LHCN-M2 (cell line): Measurements from ENCODE around the gene POLR2B. TPM values are rescaled to one million over a fixed set of nuclear protein-coding genes. Genes with fewer than 3 reads are reported as not detected.
"Not testable (repeated sequence)": the region's sequence is repeated elsewhere in the genome, so short reads cannot be mapped to it uniquely, and the experiment has no call there.

ENCODE experiments used
- DNase-seq: peaks from one replicate; pipeline ENCODE4 v3.0.0-alpha.2; 2012; ENCODE audit warnings: low read depth
- total RNA-seq: library from RNA; depleted of rRNA; stranded (reverse); fragments of >200 nt; gene quantifications from 2 replicates; pipeline ENCODE4 v1.2.3, GENCODE V29; 2014

Gene POLR2B
- total RNA-seq, 1 experiment from 2014 or later: 139 TPM

DNA sequence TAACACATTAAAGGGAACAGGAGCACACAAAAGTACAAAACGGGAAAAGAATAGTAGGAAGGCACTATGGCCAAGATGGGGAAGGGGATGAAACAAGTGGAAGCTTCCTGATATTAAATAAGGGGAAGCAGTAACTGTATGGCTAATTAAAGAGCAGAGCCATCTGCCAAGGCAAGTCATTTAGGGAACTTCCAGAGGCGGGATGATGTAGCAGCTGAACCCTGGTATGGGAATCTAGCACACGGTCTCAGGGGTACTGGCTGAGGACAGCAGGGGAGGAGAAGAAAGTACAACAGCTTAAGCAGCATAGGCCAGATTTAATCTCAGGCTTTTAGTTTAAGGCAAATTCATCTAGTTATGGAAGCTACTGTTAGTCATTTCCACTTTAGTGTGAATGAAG, 72.4 kb downstream of the POLR2B start:
- DNase-seq: no peak

DNA sequence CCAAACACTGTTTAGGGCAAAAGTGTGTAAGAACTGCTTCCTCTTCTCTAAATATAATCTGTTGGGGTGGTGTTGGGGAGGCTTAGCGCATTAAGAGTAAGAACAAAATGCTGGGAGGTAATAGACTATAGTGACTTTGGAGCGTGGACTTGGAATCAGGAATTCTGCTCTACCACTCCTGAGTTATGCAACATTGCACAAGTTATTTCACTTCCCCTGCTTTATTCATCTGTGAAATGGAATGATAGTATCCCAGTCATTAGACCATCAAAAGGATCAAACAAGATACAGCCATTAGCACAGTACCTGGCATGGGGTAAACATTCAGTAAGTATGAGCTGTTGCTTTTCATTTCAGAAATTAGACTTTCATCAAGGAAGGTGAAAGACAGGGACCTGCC, 72.8 kb downstream of the POLR2B start:
- DNase-seq: no peak

DNA sequence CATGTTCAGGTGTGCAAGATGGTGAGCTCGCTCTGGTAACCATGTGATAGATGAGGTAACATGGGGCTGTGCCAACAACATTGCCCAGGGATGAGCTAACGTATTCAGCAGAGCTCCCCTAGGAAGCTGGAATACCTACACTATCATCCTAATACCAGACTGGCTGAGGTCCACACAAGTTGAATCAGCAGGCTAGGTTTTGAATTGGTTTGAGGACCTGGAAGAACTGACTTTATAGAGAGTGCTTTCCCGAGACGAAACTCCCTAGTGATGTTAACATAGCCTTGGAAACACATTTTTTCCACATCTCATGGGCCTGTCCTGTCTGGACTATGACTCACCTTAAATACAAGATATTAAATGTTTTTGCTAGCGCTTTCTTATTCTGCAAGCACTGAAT, 74.8 kb downstream of the POLR2B start:
- no peak for DNase-seq

DNA sequence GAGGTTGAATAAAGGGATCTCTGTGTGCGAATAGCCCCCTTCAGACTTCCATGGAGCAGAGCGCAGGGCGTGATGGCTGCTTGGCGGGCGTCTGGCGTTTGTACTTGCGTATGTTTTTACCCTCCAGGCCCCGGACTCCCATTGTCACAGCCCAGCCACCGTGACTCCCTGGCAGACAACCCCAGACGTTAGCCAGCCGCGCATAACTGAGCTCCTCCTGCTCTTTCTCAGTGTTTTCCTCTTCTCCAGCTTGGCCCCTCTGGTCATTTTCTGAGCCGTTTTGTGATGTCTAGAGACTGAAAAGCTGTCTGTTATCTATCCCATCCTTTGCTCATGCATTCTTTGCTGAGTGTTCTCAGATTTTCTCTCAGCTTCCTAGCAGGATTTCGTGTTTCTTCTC, 77.2 kb downstream of the POLR2B start:
- no peak for DNase-seq

DNA sequence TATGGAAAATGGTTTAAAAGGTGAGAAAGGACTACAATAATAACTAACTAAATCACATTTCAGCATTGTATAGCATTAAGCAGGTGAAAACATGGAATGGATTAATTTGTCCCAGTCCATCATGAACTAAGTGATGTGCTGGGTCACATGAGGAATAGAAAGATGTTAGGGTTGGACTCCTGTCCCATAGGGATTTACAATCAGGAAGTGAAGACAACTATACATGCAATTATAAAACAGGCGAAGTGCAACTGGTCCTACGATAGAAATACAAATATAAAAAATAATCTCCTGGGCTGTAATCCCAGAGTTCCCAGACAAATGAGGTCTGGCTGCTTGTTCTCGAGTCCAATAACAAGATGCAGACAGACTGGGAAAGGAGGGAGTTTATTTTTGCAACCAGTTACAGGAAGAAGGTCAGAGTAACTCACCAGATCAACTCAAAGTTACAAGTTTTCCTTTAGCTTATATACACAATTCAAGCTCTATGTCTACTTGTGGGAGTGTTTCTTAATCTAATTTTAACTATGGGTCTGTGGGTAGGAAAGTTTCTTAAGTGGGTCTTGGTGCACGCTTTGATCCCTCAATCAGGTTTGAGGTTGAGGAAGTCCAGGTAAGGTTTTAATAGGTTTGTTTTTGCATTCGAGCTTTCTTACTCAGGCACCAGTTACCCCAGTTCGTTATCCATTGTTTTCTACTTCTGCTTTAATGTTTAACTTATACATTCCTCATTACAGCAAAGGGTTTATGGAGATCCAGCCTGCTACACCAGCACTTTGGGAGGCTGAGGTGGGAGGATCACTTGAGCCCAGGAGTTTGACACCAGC, 81.4 kb downstream of the POLR2B start:
- DNase-seq: no peak

DNA sequence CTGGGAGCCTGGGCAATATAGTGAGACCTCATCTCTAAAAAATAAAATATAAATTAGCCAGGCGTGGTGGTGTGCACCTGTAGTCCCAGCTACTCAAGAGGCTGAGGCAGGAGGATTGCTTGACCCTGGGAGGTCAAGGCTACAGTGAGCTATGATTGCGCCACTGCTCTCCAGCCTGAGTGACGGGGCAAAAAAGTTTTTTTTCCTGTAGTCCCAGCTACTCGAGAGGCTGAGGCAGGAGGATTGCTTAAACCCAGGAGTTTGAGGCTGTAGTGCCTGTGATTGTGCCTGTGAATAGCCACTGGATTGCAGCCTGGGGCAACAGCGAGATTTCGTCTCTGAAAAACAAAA, 82.0 kb downstream of the POLR2B start:
- DNase-seq: not testable (repeated sequence)

DNA sequence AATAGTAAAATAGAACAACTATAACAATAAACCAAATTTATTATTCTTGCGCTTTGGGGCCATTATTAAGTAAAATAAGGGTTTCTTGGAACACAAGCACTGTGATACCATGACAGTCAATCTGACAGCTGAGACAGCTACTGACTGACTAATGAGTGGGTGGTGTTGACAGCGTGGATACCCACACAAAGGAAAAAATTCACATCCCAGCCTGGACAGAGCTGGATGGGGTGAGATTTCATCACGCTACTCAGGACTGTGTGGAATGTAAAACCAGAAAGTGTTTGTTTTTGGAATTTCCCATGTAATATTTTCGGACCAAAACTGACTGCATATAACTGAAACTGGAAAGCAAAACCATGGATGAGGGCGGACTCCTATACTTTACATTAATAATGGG, 82.7 kb downstream of the POLR2B start:
- peak; percentile 68 for DNase-seq

DNA sequence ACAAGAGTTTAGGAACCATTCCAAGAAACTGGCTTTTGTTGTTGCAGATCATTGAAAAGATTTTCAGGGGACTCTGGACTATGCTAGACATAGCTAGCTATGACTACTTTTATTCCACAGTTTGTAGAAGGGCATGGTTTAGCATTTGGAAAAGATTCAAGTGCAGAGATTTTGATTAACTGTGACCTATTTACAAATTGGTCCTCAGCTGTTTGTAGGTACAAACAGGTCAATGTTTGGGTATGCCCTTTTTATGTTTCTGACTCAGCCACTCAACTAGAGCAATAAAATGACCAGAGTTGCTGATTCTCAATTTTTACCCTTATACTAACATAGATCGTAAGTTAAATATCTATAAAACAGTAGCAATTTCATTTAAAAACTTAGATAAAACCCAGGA, 84.8 kb downstream of the POLR2B start:
- no peak for DNase-seq

DNA sequence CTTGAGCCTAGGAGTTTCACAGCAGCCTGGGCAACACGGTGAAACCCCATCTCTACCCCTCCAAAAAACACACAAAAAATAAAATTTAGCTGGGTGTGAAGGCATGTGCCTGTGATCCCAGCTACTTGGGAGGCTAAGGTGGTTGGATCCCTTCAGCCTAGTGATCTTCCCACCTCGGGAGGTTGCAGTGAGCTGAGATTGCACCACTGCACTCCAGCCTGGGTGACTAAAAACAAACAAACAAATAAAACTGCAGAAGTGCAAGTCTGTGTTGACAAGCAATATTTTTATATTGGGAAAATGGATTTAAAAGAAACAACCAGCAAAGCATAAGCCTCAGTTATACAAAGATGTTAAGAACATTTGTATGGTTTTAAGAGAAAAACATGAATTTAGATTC, 85.4 kb downstream of the POLR2B start:
- DNase-seq: no peak

DNA sequence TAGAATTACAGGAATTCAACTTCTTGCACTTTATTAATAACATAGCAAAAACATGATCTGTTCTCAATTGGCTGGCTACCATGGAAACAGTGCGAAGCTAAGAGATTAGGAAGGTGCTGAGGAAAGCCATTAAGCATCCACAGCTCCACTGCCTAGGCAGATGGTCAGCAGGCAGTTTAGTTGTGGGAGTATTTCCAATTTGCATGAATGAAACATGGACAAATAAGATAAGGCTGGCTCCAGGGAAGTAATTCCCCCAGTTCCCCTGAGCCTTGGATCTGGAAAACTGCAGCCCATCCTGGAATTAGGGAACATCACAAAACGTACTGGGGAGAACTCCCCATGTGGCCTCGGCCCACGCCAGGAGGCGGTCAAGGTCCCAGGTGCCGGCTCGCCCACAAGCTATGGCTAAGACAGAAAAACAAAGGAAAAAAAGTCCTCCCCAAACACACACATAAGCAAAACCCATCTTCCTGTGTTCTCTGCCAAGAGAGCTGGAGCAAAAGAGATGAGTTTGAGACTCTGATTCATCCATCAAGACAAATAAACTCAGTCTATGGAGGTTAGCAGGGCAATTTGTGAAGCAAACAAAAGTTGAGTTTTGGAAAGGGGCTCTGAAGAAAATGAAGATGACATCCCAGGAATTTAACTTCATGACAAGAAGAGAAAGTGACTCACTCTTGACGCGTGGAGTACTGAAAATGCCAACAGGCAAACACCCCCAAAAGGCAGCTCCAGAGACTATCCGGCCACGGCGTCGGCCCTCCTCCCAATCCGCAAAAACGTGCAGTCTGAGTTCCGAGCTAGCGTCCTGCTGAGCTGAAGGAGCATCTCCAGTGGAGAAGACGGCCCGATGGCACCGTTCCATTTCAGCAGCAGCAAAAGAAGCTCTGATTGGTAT, 86.4 kb downstream of the POLR2B start:
- DNase-seq: peak; percentile 76

DNA sequence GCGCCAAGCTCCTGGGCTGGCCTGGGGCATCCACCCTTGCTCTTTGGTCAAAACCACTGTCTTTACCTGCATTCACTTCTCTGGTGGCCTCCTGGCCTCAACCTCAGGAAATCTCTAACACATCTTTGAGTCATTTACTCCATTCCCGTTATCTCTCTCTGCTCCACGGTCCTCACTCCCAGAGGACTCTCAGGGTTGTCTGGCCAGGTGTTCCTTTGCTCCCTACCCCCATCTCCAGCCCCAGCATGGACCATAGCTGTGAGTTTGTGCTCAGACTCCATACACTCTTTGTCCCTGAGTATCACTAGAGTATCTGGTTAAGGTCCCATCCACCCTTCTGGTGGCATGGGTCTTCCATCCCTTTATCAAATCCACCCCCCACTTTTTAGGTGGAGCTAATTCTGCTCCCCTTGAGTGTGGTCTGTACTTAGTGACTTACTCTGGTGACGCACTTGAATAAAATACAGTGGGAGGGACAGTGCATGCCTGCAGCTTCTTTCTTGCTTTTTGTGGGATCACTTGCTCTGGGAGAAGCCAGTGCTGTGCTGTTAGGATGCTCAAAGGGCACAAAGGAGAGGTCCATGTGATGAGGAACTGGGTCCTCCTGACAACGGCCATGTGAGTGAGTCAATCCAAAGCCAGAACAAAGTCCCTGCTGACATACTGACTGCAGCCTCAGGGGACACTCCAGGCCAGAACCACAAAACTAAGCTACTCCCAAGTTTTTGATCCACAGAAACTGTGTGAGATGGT, 87.2 kb downstream of the POLR2B start:
- DNase-seq: no peak

DNA sequence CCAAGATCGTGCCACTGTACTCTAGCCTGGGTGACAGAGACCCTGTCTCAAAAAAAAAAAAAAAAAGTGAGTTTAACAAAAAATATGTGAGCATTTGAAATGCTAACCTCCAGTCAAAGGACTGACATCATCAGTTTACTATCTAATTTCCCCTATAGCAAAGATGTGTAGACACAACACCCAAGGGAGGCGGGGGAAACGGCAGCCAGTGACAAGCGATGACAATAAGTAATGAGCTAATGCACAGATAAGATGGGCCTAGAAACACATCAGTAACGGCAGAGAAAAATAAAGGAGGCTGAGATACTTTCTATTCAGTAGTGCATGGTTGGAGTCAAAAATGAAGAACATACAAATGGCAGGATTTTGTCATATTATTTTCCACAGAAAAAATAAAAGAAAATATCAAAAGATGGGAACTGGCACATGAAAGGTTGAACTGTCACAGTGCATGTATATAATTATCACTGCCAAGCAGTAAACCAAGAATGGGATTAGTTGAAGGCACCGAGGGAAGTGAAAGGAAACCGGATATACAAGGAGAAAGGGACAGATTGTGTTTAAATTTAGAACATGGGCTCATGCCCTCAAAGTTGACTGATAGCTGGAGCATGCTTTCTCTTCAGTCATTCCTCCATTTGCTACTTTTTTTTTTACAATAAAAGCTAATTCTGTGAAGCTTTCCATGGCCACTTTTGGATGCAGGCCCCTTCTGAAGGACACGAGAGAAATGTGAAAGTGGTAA, 89.7 kb downstream of the POLR2B start:
- no peak for DNase-seq

DNA sequence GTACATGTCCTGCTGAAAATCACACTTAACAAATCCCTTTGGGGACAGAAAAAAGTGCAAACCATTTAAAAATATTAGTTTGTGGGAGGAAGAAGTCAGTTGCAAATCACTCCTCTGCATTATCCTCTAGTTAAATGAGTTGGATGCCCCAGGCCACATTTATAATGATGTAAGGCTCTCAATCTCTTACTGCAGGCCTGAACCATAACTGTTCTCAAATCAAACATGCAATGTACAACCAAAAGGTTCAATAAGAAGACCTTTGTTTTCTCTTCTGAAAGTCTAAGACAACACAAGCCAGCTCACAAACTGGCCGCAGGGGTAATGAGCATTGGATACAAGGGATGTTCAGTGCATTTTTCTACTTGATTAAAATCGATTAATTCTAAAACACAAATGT, 91.8 kb downstream of the POLR2B start:
- DNase-seq: no peak

DNA sequence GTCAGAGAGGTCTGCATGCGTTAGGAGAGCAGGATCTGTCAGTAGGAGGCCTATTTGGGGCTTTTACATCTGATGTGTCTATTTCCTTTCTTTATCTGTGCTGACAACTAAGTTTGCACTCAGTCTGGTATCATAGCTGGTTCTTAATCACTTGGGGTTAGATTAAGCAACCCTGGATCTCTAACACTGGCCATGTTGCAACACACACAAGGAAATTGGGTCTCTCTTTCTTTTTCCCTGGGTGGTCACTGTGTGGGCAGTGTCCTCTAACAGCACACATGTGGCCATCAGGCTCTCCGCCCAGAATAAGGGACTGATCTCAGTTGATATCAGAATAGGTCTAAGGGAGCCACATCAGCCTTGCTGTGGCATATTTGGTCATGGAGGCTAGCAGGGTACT, 92.6 kb downstream of the POLR2B start:
- DNase-seq: peak; percentile 50

DNA sequence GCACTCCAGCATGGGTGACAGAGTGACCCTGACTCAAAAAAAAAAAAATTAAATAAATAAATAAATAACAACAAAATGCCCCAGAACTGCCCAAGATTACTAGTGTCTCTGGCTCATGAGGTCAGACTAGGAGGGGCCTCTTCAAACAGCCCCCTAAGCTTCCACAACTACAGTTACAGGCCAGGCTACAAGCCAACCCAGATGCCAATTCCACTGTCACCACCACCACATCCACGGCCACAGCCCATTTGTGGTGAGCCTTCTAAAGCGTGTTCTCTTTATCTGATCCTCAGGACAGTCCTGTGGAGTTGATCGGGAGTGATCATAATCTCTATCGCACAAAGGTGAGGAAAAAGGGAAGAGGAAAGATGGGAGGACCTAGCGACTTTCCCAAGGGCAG, 94.9 kb downstream of the POLR2B start:
- no peak for DNase-seq

DNA sequence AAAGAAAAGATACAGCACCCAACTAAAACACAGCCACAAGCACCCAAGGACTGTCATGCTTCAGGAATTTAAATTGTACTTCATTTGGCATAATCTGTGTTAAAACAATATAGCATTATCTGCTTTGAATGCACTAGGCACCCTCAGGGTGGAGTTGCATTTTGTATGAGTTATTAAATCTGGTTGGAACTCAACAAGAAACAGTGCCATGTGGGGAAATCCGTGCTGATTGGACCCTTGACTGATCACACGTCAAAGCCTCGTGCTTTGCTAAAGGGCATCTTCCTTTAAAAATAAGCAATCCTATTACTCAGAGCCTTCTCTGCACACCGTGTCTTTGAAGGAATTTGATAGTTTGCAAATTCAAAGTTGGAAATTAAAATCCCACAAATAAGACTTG, 96.0 kb downstream of the POLR2B start:
- DNase-seq: peak; percentile 86

DNA sequence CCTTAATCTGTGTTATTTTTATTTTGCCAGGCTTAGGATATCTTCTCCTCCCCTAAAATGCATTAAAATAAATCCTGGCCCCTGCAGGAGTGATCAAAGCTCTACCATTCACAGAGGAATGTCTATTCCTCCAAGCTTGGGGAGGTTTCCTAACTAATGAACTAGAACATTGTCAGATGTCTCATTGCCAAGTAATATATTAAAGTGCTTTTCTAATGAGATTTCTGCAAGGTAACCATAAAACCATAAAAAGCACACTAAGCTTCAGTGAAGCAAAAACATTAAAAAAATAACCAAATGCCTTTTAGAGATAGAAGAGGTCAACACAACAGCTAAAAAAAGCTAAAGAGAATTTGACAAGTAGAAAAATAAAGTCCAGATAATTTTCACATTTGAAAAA, 96.7 kb downstream of the POLR2B start:
- no peak for DNase-seq

DNA sequence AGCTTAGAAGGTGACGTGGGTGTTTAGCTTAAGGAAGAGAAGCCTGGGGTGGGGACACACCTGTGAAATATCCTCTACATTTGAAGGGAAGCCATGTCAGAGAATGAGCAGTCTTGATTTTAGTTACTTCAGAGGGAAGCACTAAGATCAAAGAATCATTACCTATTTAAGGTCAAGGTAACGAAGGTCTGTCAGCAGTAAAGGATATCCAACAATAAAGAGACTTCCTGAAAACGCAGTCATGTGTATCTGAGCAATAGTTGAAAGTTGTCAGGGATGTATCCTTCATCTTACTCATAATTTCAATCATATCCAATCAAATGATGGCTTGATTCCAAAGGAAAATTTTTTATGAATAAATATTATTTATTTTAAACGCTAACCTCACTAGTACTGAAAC, 98.0 kb downstream of the POLR2B start:
- DNase-seq: no peak

DNA sequence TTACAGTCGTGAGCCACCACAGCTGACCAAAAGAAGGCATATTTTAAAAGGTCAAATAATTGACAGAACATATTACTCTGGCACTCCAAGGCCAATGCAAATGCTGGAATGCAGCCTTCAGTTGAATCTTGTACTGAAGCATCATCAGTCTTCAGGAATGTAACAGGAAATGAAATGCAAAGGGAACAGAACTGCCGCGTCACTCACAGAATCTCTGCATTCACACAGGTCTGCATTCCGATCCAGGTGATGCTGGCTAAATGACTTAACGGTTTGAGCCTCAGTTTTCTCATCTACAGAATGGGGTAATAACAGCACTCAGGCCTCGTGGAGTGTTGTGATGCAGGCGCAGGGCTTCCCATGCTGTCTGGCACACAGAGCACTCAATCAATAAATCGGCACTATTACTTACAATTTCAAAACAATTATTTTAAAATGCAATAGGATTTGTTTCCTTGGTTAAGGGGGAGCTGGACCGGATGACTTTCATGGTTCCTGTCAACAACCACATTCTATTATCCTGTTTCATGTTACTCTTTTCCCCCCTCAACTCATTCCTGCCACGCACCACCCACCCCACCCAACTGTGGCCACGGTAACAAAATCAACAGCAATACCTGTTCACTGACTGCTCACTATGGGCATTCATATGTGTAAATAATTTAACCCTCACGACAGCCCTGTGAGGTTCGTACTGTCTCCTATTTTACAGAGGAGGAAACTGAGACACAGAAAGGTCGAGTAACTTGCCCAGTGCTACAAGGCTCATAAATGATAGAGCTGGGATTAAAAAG, 99.1 kb downstream of the POLR2B start:
- DNase-seq: no peak

DNA sequence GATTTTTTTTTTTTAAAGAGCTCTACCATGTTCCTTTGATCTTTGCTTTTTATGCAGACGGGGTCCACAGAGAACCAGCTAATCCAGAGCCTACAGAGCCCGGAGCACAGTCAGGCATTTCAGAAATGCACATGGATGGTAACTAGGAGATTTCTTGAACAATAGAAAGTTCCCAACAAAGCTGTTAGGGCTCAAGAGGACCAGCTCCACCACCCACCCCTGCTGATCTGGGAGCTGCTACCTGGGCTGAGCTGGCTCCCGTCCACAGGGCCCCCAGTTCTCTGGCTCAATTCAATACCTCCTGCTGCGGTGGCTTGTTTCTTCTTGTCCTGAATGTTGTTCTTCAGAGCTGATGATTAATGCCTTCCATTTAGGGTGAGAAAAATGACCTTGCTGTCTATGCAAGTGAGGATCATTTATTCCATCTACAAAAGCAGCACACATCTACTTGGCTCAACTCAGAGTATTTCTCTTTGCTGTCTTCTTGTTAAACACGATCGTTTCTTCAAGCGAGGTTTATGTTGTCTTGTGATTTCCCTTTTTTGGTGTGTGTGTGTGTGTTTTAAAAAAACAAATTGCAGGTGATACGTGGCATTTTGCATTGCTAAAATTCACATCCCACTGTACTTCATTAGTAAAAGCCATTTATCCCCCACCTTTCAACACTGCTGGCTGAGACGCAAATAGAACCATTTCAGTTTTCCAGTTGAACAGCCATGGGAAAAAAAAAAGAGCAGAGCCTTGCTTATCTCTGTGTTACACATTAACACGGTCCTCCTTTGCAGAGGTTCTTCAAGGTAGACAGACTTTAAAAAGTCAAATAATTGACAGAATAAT, 100.2 kb downstream of the POLR2B start:
- DNase-seq: no peak
